Cardiac fibroblast (primary cell): ENCODE results near the gene OPRD1.
"Not testable (repeated sequence)": the region's sequence is repeated elsewhere in the genome, so short reads cannot be mapped to it uniquely, and the experiment has no call there.

ENCODE experiments used
- DNase-seq, 2 donors: peaks; one replicate each; pipeline versions ENCODE4 v3.0.0 to v3.0.0-alpha.2; 2010; ENCODE audit warnings: low read depth in 2 of 2
- H3K4me3 ChIP-seq, 2 donors: replicated peaks in 1 of 2; 1 replicate in 1 of 2; 2 replicates in 1 of 2; pipeline ENCODE4 v1.5.1; 2011; ENCODE audit warnings: low read depth in 2 of 2, low read length in 2 of 2, mild to moderate bottlenecking in 2 of 2, moderate library complexity in 1 of 2
- CTCF ChIP-seq: IDR thresholded peaks from one replicate; pipeline ENCODE4 v1.5.1; 2011; ENCODE audit warnings: low read depth, mild to moderate bottlenecking, low read length, inconsistent platforms

Gene OPRD1

GRCh38 chr1:28812669-28813468, 899 bp downstream of the OPRD1 start:
- H3K4me3 ChIP-seq = no peak overlapping the region
- DNase-seq = no peak
- TF ChIP-seq CTCF = no peak

GRCh38 chr1:28813931-28814465, 2.0 kb downstream of the OPRD1 start:
- DNase-seq = no peak
- no peak for TF ChIP-seq CTCF
- H3K4me3 ChIP-seq = no peak overlapping the region

- no peak overlapping the region for H3K4me3 ChIP-seq
- no peak for DNase-seq
- TF ChIP-seq CTCF = no peak
These were observed 3.7 kb downstream of the OPRD1 start for GRCh38 chr1:28815533-28816185.

- TF ChIP-seq CTCF = no peak
- no peak overlapping the region for H3K4me3 ChIP-seq
- no peak for DNase-seq
These were observed 5.2 kb downstream of the OPRD1 start for GRCh38 chr1:28817133-28817532.

- DNase-seq = no peak
- TF ChIP-seq CTCF = no peak
- no peak overlapping the region for H3K4me3 ChIP-seq
These were observed 7.0 kb downstream of the OPRD1 start for GRCh38 chr1:28819020-28819419.

- DNase-seq = no peak
- no peak overlapping the region for H3K4me3 ChIP-seq
- no peak for TF ChIP-seq CTCF
These were observed 10.8 kb downstream of the OPRD1 start for GRCh38 chr1:28822799-28823198.

GRCh38 chr1:28824061-28824460, 12.1 kb downstream of the OPRD1 start:
- not testable (repeated sequence) for H3K4me3 ChIP-seq, DNase-seq

- not testable (repeated sequence) for DNase-seq, H3K4me3 ChIP-seq
These were observed 16.4 kb downstream of the OPRD1 start for GRCh38 chr1:28828227-28828858.
